Pancreas (tissue), 10 donors: ENCODE measurements around the gene TAF3. TPM values are rescaled to one million over a fixed set of nuclear protein-coding genes. Genes with fewer than 3 reads are reported as not detected.
A peak's percentile ranks its signal among the peaks of the same experiment; 100 is the strongest.

Experiments
- ATAC-seq, 4 donors: fragments of 200-7000 bp; cut with Tn5 transposase; one replicate each; pipeline versions ENCODE4 v1.8.0 to v1.9.1; 2020; ENCODE audit warnings: mild to moderate bottlenecking in 4 of 4, moderate library complexity in 4 of 4
- DNase-seq, 6 donors: peaks; one replicate each; pipeline ENCODE4 v3.0.0-alpha.2; 2020
- FAIRE-seq: peaks from 2 replicates; lab custom pipeline; 2012; peaks lifted over from hg19 to GRCh38; lab: Jason Lieb, UNC
- H3K27ac ChIP-seq, 4 donors: fragments of 200-600 bp; sonication (generic); 1 replicate in 3 of 4; 2 replicates in 1 of 4; pipeline versions ENCODE4 v1.5.0 to v1.8.0; 2020
- H3K27me3 ChIP-seq, 4 donors: fragments of 200-600 bp; one replicate each; pipeline ENCODE4 v1.8.0; 2021
- H3K36me3 ChIP-seq, 3 donors: fragments of 200-600 bp; sonication (generic) in 1 of 3; one replicate each; pipeline versions ENCODE4 v1.5.0 to v1.8.0; 2020 to 2021
- H3K4me1 ChIP-seq, 3 donors: fragments of 200-600 bp; one replicate each; pipeline ENCODE4 v1.8.0; 2021
- H3K4me3 ChIP-seq, 4 donors: fragments of 200-600 bp; sonication (generic) in 2 of 4; one replicate each; pipeline versions ENCODE4 v1.5.0 to v1.8.0; 2020 to 2021
- H3K9me3 ChIP-seq, 4 donors: fragments of 200-600 bp; one replicate each; pipeline ENCODE4 v1.8.0; 2021
- WGBS, 2 donors: extraction: QIAGEN DNeasy Blood & Tissue Kit; methylation state at CpG; one replicate each; pipeline ENCODE4 v1.1.7; 2013; 5-methylcytosine and 5-hydroxymethylcytosine counted together
- intact Hi-C, 3 donors: fragments of 100-400 bp; cut with DNase I; formaldehyde crosslinking; loops; one replicate each; pipeline versions ENCODE4 v1.11.1 to v1.14.2; 2022
- polyA plus RNA-seq, 2 donors: library from polyadenylated mRNA; stranded (reverse); fragments of 200-250 nt; gene quantifications; one replicate each; pipeline ENCODE4 v1.2.3, GENCODE V29; 2013
- total RNA-seq, 6 donors: library from RNA; stranded (reverse); fragmentation: NEBNext Ultra II Directional in 4 of 6; extraction: Animal tissue kit (Norgen Biotek cat#: 25700) in 4 of 6; gene quantifications; one replicate each; pipeline versions ENCODE4 v1.2.1 to v1.2.4, GENCODE V29; 2021 to 2023
- TF ChIP-seq, protein P1 (sequence below), 4 donors: fragments of 200-600 bp; sonication (generic) in 3 of 4; IDR thresholded peaks; one replicate each; pipeline versions ENCODE4 v1.5.0 to v1.8.0; 2021; ENCODE audit warnings: antibody characterized with exemption in 4 of 4
- donor health status: healthy with polysubstance abuse.
- donor health status: DM: no; HTN: no; CAD: no; lungs with moderate emphysema.
- donor health status: DM: no; HTN: no; CAD: no.
- donor health status: control.
- donor health status: control.
- donor health status: Bipolar disorder and iron deficiency.
- donor health status: DM: yes; HTN: yes; CAD: no.
- donor health status: DM: no; HTN: no; CAD: no.
- donor health status: DM: no; HTN: no; CAD: no.
- donor health status: DM: yes; HTN: yes; CAD: no.

The TAF3 gene
- total and polyA plus RNA-seq, 8 donors = 2.9 to 5.8 (median 4.0) TPM

DNA sequence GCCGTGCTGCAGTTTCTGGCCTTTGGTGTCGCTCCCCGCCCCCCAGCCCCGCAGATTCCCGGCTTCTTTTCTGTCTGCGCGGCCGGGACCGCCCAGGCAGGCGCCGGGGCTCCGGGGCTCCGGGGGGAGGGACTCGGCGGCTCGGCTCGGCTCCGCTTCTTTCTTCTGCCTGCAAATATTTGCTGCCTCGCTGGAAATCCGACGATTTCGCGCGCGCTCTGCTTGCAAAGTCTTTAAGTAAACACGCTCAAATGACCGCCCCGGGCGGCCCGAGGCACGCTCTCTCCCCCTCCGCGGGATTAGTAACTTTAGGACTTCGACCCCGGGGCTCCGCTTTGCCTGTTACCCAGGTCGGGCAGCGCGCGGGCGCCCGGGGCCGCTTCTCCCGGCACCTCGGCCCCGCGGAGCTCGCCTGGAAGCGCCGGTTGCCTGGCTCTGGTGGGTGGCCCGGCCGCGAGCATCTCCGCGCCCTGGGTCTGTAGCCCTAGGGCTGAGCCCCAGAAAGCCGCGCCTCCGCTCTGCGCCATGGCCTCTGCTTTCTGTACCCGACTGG lies 232.3 kb downstream of the TAF3 start:
- Histone ChIP-seq H3K36me3 (no peaks in the 10 kb centered on the region), H3K4me1 (peaks cover 16 to 37% (median 24%) of the 10 kb centered on the region in 3 donors), H3K9me3 (no peaks in the 10 kb centered on the region), H3K4me3 (peak overlapping the region; percentile 10 to 51 (median 24)), H3K27me3 (peaks cover 0 to 76% (median 35%) of the 10 kb centered on the region in 4 donors), H3K27ac (no peak overlapping the region)
- DNase-seq (peak in 1 of 6 donors; percentile 75), ATAC-seq (peak in 2 of 4 donors; percentile 14 to 23), FAIRE-seq (no peak)
- TF ChIP-seq, protein P1, sequence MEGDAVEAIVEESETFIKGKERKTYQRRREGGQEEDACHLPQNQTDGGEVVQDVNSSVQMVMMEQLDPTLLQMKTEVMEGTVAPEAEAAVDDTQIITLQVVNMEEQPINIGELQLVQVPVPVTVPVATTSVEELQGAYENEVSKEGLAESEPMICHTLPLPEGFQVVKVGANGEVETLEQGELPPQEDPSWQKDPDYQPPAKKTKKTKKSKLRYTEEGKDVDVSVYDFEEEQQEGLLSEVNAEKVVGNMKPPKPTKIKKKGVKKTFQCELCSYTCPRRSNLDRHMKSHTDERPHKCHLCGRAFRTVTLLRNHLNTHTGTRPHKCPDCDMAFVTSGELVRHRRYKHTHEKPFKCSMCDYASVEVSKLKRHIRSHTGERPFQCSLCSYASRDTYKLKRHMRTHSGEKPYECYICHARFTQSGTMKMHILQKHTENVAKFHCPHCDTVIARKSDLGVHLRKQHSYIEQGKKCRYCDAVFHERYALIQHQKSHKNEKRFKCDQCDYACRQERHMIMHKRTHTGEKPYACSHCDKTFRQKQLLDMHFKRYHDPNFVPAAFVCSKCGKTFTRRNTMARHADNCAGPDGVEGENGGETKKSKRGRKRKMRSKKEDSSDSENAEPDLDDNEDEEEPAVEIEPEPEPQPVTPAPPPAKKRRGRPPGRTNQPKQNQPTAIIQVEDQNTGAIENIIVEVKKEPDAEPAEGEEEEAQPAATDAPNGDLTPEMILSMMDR (IDR thresholded peaks at IDR 0.05) = no peak
- intact Hi-C loops = no loop called here
- WGBS, 2 donors = 1 to 2% methylated on average over 57 to 60 of the region's 60 CpGs

DNA sequence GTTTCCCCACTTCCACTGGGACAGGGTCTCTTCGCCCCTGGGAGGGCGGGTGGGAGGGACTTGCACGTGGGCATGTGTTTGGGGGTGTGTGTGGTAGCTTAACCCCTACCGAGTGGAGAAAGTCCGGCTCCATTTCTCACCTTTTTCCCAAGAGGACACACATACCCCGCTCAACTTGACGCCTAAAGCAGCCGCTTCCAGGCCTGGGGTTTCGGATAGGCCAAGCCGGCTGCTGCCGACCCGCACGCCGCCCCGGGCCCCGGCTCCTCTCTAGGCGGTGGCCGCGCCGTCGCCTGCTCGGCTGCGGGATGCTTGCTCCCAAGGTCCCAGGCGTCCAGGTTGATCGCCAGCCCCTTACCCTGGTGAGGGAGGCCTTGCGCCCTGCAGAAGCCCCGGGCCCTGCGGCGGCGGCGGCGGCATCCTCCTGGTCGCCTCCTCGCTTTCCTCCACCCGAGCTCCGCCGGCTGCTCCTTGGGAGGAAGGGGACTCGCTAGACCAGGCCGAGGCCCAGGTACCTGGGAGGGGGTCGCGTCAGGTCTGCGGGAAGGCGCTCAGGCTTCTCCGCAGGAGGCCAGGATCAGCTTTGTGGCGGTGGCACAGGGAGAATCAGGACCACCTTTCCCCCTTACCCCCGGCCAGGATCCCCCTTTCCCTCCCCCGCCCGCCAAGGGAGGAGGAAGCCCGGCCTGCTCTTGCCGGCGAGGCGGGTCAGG lies 233.0 kb downstream of the TAF3 start:
- DNase-seq = no peak

DNA sequence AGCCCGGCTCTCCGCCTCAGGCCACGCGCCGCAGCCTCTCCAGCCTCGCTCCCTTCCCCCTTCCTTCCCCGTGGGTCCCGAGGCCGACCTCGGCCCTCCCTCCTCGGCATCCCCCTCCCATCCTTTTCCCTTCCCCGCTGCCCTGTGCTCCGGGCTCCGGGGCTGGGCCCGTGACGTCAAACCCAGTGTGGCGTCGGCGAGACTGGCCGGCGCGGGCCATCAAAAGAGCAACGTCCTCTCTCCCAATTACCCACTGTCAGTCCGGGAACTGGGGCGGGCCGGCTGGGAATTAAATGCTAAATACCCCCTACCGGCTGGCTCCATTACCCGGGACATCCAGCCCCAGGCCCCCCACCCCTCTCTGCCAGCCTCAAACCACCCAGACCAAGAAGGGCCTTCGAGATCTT lies 233.5 kb downstream of the TAF3 start:
- H3K27ac ChIP-seq = no peak overlapping the region
- H3K36me3 ChIP-seq = no peaks in the 10 kb centered on the region
- H3K4me1 ChIP-seq = peaks cover 16 to 37% (median 24%) of the 10 kb centered on the region in 3 donors
- WGBS, 2 donors = 5 to 6% methylated on average over 29 of the region's 29 CpGs
- no peaks in the 10 kb centered on the region for H3K9me3 ChIP-seq
- H3K27me3 ChIP-seq = peaks cover 0 to 66% (median 35%) of the 10 kb centered on the region in 4 donors
- H3K4me3 ChIP-seq = no peak overlapping the region
- TF ChIP-seq, protein P1 (IDR thresholded peaks at IDR 0.05) = no peak
- intact Hi-C loops = no loop called here
- FAIRE-seq (no peak), ATAC-seq (no peak), DNase-seq (no peak)

More for the DNA sequence above, 233.0 kb downstream of the TAF3 start:
- H3K4me3 ChIP-seq = peak overlapping the region in 2 of 4 donors; percentile 34 to 51
- peaks cover 16 to 37% (median 24%) of the 10 kb centered on the region in 3 donors for H3K4me1 ChIP-seq
- H3K27me3 ChIP-seq = peaks cover 0 to 70% (median 35%) of the 10 kb centered on the region in 4 donors
- no peaks in the 10 kb centered on the region for H3K36me3 ChIP-seq
- TF ChIP-seq, protein P1 (IDR thresholded peaks at IDR 0.05) = no peak
- no peak overlapping the region for H3K27ac ChIP-seq
- intact Hi-C loops = no loop called here
- FAIRE-seq (no peak), ATAC-seq (no peak)
- H3K9me3 ChIP-seq = no peaks in the 10 kb centered on the region
- WGBS, 2 donors = 7 to 8% methylated on average over 47 to 51 of the region's 52 CpGs

DNA sequence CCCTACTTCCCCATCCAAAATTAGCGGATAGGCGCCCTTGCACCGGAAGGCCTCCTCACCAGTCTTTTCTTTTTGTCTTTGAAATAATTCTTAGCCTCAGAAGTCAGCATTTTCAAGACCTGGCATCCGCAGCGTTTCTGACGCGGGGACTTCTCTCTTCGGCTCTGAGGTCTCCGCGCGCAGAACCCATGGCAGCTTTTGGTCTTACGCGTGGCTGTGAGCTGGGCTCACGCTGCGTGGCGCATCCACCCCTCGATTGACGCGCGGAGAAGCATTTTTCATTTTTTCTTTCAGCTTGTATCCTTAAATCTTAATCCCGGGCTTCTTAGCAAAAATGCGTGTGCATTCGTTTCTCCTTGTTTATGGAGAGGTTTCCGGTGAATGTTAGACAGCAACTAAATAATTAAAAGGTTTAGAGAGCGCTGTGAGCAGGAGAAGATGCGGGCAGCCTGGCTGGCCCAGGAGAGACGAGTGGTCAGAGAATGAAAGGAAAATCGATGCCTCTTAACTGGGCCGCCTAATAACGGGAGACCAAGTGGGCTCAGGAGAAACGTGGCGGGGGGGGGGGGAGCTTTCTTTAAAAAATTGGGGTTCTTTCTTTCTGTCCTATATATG lies 234.1 kb downstream of the TAF3 start:
- Histone ChIP-seq H3K36me3 (no peaks in the 10 kb centered on the region), H3K4me1 (peaks cover 16 to 37% (median 24%) of the 10 kb centered on the region in 3 donors), H3K27ac (no peak overlapping the region), H3K9me3 (no peaks in the 10 kb centered on the region), H3K4me3 (no peak overlapping the region), H3K27me3 (peaks cover 0 to 60% (median 35%) of the 10 kb centered on the region in 4 donors)
- TF ChIP-seq, protein P1 (IDR thresholded peaks at IDR 0.05) = no peak
- intact Hi-C loops = no loop called here
- DNase-seq (no peak), ATAC-seq (no peak), FAIRE-seq (no peak)
- 9 to 11% methylated on average over 32 of the region's 32 CpGs for WGBS, 2 donors
